ENCODE data around the gene NUDT6.

Gene NUDT6

DNA sequence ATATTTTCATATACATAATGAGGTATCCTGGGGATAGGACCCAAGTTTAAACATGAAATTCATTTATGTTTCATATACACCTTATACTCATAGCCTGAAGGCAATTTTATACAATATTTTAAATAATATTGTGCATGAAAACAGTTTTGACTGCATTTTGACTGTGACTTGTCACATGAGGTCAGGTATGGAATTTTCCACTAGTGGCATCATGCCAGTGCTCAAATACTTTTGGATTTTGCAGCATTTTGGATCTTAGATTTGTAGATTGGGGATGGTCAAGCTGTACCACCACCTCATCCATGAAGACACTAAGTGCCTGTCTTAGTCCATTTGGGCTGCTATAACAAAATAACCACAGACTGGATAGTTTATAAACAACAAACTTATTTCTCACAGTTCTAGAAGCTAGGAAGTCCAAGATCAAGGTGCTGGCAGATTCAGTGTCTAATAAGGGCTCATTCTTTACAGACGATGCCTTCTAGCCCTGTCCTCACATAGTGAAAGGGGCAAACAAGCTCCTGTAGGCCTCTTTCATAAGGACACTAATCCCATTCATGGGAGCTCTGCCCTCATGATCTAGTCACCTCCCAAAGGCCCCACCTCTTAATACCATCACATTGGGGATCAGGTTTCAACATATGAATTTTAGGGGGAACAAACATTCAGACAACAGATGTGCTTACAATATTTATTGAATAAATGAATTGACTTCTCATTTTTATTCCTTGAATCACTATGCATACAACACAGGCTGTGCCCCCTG is 9.4 kb downstream of the NUDT6 start:
- no peak for DNase-seq

DNA sequence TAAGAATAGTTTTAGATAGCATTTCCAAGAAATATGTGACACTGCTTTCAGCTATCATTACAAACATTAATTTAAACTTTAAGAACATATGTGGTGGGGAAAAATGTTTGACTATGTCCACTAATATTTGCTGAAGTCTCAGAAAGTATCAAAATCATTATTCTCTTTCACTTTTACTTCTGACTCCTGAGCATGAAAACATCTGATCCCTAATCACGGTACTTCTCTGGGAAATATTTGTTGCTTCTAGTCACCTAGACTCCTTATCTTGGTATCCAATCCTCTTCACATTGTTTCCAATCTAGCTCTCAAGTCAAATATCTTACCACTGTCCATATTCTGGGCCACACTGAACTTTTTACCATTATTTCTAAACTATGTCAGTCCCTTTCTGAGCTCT is 10.8 kb downstream of the NUDT6 start:
- no peak for DNase-seq

DNA sequence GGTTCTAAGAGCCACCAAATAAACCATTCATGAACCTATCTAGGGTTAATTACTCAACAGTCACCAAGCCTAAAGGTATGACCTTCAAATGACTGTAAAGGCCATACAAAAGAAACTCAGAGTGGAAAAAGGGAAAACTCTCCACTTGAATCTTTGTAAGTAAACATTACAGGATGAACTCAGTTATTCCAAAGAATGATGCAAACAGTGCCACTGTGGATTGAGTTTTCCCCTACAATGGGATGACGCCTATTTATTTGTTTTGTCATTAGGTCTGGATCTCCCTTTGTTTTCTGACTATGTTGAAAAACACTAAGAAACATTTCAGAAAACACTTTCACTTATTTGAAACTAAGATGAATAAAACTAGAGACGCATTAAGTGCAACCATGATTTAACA is 12.7 kb downstream of the NUDT6 start:
- DNase-seq = no peak

DNA sequence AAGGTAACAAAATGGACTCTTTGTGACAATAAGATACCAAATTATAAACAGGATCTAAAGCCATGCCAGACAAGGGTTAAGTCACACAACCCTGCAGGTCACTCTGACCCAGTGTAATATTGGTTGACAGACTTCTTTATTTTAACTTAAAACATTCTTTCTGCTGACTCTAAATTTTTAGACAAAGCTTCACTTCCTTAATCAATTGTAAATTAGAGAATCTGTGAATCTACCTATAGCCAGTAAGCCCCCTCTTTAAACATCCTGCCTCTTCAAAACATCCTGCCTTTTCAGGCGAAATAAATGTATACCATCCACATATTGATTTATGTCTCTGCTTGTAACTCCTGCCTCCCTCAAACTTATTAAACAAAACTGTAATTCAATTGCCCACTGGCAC is 14.2 kb downstream of the NUDT6 start:
- DNase-seq = no peak

DNA sequence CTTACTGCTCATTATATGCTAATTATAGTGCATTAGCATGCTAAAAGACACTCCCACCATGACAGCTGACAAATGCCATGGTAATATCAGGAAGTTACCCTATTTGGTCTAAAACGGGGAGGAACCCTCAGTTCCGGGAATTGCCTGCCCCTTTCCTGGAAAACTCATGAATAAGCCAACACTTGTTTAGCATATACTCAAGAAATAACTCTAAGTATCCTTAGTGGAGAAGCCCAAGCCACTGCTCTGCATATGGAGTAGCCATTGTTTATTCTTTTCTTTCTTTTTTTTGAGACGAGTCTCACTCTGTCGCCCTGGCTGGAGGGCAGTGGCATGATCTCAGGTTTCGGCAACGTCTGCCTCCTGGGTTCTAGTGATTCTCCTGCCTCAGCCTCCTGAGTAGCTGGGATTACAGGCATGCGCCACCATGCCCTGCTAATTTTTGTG is 15.5 kb downstream of the NUDT6 start:
- DNase-seq = peak; percentile 5

DNA sequence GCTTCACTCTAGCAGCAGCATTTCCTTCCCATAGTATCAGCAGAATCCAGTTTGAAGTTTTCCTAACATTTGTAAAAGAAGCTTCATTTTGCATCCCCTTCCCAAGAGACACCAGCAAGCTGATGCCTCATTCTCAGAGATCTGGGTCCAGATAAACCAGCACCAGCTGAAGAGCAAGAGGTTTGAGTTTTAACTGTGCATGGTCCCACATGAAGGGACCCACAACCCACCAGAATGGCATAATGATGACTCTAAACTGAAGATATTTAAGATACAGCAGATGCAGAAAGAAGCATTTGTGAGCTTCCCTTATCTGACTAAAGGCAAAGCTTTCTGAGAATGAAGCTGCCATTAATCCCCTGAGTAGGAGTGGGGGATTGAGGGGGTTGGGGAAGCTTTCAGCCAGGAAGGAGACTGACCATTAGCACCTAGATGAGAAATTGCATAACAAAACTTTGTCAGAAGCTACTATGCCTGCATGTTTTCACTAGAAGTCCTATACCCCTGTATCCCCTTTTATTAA is 18.6 kb downstream of the NUDT6 start:
- no peak for DNase-seq

DNA sequence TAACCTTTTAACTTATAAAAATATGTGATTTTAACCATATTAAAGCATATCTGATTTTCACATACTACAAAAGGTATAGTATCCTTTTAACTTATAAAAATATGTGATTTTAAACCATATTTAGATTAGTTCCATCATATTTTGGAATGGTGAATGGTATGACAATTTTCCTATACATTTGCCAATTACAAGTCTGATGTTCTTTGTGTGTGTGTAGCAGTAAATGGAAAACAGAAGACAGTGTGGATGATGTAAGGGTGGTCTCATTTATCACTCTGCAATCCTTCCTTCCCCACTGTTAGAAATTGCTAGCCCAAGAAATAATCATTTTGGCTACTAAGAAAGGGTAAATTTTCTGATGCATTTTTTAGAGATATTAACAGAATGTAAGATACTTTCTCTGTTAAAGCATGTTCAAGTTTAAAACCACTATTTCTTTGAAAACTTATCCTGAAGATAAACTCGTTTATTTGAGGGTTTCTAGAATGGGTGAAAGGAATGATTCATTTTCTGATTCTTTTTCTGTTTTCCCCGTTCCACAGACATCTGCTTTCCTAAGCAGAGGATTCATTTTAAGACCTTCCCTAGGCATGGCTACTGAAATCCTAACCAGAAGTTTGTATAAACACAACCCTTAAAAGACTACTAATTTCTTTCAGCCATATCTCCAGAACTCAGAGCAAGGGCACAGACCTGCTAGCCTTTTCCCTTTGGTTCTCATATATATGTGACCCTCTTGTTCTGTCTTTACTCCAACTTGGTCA is 21.0 kb downstream of the NUDT6 start:
- no peak for DNase-seq

DNA sequence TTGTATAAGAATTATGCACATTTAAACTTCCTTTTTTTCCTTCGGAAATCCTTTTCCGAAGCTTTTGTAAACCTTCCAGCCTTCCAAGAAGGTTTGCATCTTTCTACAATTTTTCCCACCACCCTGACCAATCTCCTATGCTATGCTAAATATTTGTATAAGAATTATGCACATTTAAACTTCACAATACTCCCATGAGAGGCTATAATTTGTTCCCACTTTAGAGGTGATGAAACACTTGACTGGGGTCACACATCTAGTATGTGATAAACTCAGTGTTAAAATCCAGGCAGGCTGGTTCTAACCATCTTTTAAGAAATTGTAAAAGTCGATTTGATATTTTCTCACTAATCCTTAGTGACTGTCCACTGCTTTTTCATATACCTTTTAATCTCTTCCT is 22.1 kb downstream of the NUDT6 start:
- no peak for DNase-seq

DNA sequence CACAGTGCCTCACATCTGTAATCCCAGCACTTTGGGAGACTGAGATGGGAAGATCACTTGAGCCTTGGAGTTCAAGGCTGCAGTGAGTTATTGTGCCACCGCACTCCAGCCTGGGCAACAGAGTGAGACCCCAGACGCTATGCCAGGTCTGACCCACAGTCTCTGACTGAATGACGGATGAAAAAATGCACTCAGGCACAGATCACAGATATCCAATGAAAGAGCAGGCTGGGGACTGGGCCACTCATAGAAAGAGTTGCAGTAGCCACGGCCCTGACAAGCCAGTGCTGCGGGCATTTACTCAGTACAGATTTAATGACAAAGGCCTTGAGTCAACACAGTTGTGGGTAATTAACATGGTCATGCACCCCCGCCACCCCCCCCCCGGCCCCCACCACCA is 22.7 kb downstream of the NUDT6 start:
- no peak for DNase-seq

DNA sequence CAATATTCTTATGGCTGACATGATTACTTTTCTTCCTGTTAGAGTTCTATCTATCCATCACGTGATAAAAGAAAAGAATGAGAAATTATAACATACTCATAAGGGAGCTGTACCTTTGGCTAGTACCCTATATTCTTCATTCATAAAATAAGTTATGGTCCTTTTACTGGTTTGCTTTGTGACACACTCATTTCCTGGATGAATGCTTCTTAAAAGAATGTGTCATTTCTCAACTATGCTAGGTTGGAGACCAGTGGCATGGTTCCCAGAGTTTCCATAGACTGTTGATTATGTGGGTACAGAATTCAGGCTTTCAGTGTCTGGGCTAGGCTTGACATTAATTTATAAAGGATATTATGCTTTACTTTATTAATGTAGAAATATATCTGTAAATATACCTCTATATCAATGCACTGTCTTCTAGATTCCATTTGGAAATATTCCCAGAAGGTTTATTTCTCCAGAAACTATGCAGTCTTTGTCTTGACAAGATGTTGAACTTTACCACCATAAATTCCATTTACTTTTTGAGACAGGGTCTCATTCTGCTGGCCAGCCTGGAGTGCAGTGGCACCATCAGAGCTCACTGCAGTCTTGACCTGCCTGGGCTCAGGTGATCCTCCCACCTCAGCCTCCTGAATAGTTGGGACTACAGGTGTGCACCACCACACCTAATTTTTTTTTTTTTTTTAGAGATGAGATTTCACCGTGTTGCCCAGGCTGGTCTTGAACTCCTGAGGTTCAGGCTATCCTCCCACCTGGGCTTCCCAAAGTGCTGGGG is 23.8 kb downstream of the NUDT6 start:
- no peak for DNase-seq

DNA sequence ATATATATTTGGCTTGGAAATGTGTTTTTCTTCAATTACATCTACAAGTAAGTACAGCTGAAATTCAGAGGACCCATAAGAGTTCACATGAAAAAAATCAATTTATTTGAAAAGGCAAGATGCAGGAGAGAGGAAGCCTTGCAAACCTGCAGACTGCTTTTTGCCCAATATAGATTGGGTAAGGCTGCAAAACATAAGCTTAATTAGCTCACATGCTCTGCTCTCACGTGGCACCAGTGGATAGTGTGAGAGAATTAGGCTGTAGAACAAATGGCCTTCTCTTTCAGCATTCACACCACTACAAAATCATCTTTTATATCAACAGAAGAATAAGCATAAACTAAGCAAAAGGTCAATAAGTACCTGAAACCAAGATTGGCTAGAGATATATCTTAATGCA is 26.1 kb downstream of the NUDT6 start:
- DNase-seq = no peak

DNA sequence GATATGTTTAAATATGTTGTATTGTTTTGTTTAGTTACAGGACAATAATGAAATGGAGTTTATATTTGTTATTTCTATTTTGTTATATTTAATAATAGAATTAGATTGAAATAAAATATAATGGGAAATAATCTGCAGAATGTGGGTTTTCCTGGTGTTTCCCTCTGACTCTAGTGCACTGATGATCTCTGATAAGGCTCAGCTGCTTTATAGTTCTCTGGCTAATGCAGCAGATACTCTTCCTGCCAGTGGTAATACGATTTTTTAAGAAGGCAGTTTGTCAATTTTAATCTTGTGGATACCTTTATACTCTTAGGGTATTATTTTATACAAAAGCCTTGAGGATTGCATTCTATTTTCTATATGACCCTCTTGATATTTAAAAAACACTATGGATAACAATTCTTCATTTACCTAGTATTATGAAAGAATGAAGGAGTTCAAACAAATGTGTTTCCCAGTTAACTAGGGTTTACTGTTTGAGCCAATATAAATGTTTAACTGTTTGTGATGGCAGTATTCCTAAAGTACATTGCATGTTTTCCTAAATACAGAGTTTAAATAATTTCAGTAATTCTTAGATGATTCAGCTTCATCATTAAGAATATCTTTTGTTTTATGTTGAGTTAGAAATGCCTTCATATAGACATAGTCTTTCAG is 26.9 kb downstream of the NUDT6 start:
- DNase-seq = no peak

DNA sequence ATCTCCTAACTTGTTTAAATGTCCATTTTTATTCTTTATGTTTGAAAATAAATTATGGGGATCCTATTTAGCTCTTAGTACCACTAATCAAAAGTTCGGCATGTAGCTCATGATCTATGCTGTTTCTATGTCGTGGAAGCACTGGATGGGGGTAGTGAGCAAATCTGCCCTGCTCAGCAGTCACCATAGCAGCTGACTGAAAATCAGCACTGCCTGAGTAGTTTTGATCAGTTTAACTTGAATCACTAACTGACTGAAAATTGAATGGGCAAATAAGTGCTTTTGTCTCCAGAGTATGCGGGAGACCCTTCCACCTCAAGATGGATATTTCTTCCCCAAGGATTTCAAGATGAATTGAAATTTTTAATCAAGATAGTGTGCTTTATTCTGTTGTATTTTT is 27.6 kb downstream of the NUDT6 start:
- DNase-seq = no peak

DNA sequence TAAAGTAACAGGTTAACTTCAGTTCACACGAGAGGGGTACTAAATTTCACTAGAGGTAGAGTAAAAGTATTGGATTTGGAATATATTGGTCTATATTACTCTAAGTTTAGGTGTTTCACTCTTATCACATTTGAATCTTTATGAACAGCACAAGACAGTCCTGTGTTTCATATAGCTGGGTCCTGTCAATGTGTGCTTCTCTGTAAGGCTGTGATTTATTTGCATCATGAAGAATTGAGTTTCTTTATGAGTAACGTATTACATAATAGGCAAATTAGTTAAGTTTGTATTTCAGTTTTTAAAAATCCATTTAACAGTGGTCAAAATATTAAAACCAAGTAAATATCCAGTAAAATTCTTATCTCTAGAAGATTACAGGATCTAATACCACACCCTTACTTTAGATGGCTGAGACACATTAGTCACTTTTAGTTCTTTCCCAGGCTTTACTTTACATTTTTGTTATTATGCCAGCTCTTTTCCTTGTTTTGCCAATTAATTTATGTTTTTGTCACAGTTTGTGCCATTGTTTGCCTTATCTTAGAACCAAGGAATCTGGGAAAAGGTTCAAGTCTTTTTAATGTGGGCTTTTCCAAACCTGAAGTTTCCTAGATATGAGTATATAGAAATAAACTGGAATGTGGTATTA is 32.1 kb downstream of the NUDT6 start:
- DNase-seq = no peak

DNA sequence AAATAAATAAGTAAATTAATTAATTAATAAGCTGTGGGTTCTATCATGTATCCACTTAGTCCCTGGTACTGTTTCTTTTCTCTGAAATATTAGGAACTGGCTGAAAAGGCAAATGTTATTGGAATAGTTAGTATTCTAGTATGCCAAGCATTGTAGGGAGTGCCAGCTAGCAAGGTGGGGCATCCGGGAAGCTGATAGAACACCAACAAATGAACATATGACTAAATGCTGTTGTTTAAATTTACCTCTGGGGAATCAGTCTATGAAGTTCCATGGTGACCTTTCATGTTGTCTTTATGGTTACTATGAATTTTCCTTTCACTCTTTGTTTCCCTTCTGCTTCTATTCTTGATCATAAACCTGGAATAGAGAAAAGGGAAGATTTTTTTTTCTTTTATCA is 32.7 kb downstream of the NUDT6 start:
- no peak for DNase-seq

DNA sequence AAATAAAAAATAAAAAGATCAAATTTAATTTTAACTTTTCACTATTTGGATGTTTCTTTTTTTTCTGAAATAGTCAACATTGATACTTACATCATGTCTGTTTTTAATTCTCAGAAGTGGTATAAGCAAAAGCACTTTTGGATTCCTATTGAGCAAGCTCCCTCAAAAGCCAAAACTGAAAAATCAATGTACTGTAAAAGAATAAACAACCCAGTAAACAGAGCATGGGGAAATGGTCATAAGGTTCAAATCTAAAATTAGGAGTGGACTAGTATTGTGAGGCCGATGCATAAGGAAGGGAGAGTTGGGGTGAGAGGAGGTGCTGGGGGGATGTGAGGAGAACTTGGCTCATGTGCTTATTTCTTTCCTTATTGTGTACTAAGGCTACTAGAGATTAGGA is 37.9 kb downstream of the NUDT6 start:
- DNase-seq = no peak

DNA sequence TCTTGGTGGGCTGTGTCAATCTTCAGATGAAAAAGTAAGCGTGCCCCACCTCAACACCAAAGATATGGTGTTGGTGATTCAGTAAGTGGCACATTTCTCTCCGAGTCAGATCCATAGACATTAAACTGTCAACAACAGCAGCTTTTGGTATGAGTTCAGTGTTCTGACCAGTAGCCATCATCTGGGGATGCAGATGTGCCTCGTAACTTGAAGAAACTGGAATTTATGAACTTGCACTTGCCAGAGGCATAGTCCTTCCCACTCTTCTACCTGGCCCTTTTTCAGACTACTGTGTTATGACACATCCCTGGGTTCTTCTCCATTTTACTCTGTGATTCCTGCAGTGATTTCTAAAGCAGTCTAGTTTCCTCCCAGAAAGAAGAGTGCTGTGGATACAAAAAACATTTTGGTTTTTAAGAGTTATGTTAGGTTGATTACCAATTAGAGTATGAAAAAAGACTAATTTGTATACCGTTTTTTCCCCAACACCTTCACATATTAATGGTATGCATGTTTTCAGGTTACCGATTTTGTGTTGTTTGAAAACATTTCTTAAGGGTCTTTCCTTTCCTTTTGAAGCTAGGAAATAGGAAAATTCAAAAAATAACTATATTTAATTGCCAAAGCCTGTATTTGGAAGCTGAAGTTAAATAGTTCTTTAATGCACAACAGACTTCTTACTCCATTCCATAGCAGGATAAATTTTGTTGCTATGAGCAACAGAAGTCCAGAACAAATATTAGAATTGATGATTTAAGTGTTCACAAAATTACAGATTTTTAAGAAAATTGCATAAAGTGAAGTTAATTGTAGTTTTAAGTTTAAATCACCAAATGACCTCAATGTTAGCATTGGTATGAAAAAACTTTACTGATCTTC is 39.3 kb downstream of the NUDT6 start:
- no peak for DNase-seq

DNA sequence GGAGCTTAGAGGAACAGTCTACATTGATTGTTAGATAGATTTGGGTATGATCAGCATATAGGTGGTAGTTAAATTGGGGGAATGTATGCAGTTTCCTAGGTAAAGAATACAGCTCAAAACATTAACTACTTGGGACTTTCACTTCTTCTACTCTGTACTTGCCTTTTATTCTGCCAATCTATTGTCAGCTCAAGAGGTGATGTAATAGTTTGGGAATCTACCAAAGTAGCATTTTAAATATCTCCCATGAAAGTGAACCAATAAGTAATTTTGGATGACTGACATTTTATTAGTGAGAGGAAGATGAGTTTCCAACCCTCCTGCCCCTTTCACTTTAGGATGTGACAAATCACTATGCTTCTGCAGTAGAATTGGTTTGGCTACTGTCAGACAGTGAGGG is 43.4 kb downstream of the NUDT6 start:
- no peak for DNase-seq

DNA sequence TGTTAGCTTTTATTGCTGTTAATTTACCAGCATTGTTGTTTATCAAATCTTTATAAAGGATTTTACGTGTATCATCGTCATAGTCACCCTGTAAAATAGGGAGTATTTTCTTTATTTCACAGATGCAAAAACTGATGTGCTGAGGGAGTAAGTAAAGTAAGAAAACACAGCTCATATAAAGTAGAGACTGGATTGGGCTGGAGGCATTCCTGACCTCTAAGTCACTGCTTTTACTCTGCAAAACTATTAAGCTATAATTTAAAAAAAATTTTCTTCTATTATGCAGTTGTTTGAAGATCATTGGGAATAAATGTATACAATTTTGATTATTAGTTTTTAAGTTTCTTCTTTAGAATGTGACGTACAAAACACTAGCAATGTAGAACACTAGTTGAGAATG is 45.9 kb downstream of the NUDT6 start:
- DNase-seq = no peak

DNA sequence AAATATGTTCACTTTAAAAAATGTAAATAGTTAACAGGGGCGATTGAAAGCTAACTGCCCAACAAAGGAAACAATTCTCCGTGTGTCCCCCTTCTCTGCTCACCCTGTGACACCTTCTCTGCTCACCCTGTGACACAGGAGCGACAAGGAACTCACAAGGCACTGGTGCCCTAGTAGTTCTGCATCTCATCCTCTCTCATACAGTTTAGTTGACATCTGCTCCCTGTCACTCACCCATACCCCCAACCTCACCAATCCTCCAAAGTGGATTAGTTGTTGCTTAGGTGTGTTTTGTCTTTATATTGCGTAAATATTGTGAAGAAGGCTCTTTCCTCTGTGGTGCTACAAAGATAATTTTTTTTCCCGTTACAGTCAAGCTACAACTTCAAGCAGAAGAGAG is 46.4 kb downstream of the NUDT6 start:
- no peak for DNase-seq

DNA sequence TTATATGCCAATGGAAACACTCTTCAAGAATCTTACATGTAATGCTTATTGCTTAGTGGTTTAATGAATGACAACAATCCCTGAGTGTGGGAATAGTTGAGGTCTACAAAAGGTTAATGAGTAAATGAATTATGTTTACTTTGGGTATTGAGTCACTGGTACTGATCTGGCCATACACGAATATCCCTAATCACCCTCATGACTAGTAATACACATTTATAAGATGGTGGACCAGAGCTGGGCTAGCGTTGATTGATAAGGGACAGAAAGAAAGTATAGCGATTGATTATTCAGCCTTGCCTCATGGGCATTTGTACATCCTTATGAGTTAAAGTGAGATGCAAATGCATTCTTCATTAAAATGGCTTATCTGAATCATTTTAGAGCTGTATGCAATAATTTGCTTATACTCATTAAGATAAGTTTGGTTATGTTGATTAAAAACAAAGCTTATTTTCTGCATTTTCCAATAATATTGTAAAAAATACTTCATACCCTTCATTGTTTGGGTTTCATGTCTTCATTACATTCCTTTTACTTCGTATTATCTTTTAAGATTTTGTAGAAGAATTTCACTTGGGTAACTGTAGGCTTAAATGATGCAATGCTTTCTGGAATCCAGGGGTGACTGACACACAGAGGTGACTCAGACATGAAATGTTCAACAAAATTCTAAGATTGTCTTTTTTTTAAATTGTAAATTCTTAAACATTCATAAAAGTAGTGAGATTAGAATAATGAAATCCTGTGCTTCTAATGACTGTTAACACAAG is 48.4 kb downstream of the NUDT6 start:
- DNase-seq = no peak
